Thymus (tissue), 11 donors: ENCODE data around the gene TET2. TPM values are rescaled to one million over a fixed set of nuclear protein-coding genes. Genes with fewer than 3 reads are reported as not detected.

Experiments used
- DNase-seq, 9 donors: peaks; one replicate each; pipeline ENCODE4 v3.0.0-alpha.2; 2013; ENCODE audit warnings: low spot score in 9 of 9, low read depth in 6 of 9, missing footprints in 1 of 9
- H3K27ac ChIP-seq, 2 donors: one replicate each; pipeline ENCODE4 v1.5.1; 2013; ENCODE audit warnings: control low read depth in 1 of 2, low read depth in 1 of 2, low read length in 1 of 2, mild to moderate bottlenecking in 1 of 2, moderate library complexity in 1 of 2
- H3K27me3 ChIP-seq, 2 donors: one replicate each; pipeline ENCODE4 v1.5.1; 2013; ENCODE audit warnings: low read length in 1 of 2; ENCODE audit not compliant: control insufficient read depth in 2 of 2, insufficient read depth in 1 of 2
- H3K36me3 ChIP-seq, 2 donors: one replicate each; pipeline ENCODE4 v1.5.1; 2013; ENCODE audit warnings: low read length in 1 of 2, mild to moderate bottlenecking in 1 of 2, moderate library complexity in 1 of 2; ENCODE audit not compliant: control insufficient read depth in 2 of 2, insufficient read depth in 2 of 2
- H3K4me1 ChIP-seq, 2 donors: one replicate each; pipeline ENCODE4 v1.5.1; 2013; ENCODE audit warnings: low read length in 2 of 2; ENCODE audit not compliant: control insufficient read depth in 2 of 2, insufficient read depth in 2 of 2
- H3K4me3 ChIP-seq, 2 donors: one replicate each; pipeline ENCODE4 v1.5.1; 2013; ENCODE audit warnings: low read length in 2 of 2, control low read depth in 1 of 2, mild to moderate bottlenecking in 1 of 2
- H3K9me3 ChIP-seq, 2 donors: one replicate each; pipeline ENCODE4 v1.5.1; 2013; ENCODE audit warnings: low read length in 1 of 2, mild to moderate bottlenecking in 1 of 2; ENCODE audit not compliant: control insufficient read depth in 2 of 2, insufficient read depth in 1 of 2
- WGBS: extraction: QIAGEN DNeasy Blood & Tissue Kit; methylation state at CpG from one replicate; pipeline ENCODE4 v1.1.7; 2013; 5-methylcytosine and 5-hydroxymethylcytosine counted together
- polyA plus RNA-seq: library from polyadenylated mRNA; stranded (reverse); fragments of 200-250 nt; gene quantifications from one replicate; pipeline ENCODE4 v1.2.3, GENCODE V29; 2013
- total RNA-seq: library from RNA; stranded (reverse); fragments of 120-200 nt; gene quantifications from one replicate; pipeline ENCODE4 v1.2.4, GENCODE V29; 2013
- donor health status: healthy.

Gene TET2
- total and polyA plus RNA-seq, 2 donors, result 6.5 to 17.1 TPM

DNA sequence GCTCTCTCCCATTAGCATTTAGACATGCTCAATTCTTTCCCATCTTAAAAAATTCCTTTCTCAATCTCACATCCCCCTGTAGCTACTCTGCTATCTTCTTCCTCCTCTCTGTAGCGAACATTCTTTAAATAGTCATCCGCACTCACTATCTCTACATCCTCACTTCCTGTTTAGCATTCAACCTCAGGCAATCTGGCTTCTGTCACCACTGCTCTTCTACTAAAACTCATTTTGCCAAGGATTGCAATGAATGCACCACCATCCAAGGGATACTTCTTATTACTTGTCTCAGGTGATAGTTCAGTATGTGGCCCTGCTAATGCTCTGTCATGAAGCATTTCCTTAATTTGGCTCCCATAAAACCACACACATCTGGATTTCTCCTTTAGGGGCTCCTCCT is 10.9 kb upstream of the TET2 start:
- peak in 4 of 9 donors; percentile 4 to 47 (median 14) for DNase-seq
- Histone ChIP-seq H3K4me3 (no peak overlapping the region), H3K27me3 (no peaks in the 10 kb centered on the region), H3K9me3 (no peaks in the 10 kb centered on the region), H3K27ac (no peak overlapping the region), H3K36me3 (no peaks in the 10 kb centered on the region), H3K4me1 (peaks cover 0 to 7% of the 10 kb centered on the region in 2 donors)
- 16% methylated on average over 2 of the region's 2 CpGs for WGBS

DNA sequence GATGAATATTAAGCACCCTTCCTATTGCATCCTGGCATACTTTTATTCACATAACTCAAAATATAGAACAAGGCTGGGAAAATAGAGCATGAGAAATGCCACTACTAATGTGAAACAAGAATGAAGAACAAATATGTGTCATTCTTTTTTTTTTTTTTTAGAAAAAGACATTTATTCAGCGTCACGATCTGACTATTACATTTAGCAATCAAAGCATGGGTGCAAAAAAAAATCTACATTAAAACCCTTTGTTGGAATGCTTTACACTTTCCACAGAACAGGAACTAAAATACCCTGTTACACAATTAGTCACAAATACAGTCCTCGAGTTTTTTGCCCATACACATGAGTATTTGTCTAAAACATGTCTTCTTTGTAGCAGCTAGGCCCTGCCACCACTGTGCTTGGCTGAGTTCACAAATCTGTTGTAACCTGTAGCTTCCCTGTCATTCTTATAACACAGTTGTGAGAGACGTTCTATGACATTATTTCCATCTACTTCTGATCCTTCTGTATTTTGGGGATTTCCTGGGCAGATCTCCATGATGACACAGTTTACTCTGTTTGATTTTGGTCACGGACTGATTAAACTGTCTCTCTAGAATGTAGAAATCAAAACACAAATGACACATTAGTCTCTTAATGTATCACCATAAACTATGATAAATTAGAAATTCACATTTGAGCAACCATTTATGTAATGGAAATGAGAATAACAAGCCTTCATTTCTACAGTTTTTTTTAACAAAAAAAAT is 9.4 kb upstream of the TET2 start:
- Histone ChIP-seq H3K4me1 (peaks cover 0 to 7% of the 10 kb centered on the region in 2 donors), H3K4me3 (no peak overlapping the region), H3K27me3 (no peaks in the 10 kb centered on the region), H3K36me3 (no peaks in the 10 kb centered on the region), H3K9me3 (no peaks in the 10 kb centered on the region), H3K27ac (peak overlapping the region in 1 of 2 donors; percentile 18)
- DNase-seq, result no peak
- 88% methylated on average over 5 of the region's 5 CpGs for WGBS

DNA sequence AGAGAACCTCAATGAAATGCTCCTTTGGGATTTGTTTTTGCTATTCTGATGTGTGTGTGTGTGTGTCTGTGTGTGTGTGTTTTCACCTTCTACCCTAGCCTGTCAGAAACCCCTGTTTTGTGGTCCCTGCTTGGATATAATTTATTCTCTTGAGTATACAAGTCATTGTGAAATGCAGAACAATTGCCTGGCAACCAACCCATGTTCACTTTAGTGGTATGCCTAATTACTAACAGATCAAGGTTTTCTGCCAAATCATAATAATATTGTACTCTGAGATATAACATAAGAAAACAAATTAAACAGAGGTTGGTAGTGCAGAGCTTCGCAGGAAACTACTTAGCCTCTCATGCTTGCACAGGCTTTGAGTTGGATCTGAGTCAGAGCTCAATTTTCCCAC is 7.0 kb upstream of the TET2 start:
- Histone ChIP-seq H3K27ac (no peak overlapping the region), H3K4me1 (peaks cover 0 to 7% of the 10 kb centered on the region in 2 donors), H3K36me3 (no peaks in the 10 kb centered on the region), H3K27me3 (peaks cover 0 to 3% of the 10 kb centered on the region in 2 donors), H3K4me3 (no peak overlapping the region), H3K9me3 (no peaks in the 10 kb centered on the region)
- WGBS, result 95% methylated on average over 1 of the region's 1 CpG
- DNase-seq, result no peak

DNA sequence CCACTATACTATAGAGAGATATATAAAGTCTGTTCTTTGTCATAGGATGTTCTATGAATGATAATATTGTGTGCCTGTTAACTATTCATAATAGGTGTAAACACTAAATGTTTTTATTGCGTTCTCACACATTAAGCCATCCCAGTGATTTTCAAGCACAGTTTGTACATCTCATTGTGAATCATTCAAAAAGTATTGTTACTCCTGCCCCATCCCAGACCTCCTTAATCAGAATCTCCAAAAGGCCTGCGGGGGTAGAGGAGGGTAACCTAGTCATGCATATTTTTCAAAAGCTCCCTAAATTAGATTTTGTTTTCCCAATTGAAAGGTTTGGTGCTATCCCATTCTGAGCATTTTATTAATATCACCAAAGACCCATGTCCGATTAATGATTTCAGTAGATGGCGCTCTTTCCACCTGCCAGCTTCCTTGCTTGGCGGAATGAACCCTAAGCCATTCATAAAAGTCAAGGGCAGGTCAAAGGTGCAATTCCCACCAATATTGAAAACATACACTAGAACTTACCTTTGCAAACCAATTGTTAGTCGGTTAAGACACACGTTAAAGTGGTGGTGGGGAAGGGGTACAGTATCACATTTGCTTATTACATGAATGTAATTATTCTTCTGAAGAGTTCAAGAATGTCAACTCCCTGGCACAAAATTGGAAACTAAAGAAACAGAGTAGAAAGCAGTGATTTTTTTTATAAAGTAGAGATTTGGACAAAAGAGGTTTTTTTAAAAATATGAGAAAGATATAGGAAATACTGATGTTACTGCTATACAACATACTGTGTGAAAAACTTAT is 5.8 kb upstream of the TET2 start:
- H3K27ac ChIP-seq, result no peak overlapping the region
- peaks cover 4 to 14% of the 10 kb centered on the region in 2 donors for H3K27me3 ChIP-seq
- no peaks in the 10 kb centered on the region for H3K36me3 ChIP-seq
- H3K4me1 ChIP-seq, result peaks cover 0 to 10% of the 10 kb centered on the region in 2 donors
- WGBS, result 68% methylated on average over 7 of the region's 7 CpGs
- no peaks in the 10 kb centered on the region for H3K9me3 ChIP-seq
- peak in 5 of 9 donors; percentile 27 to 63 (median 42) for DNase-seq
- H3K4me3 ChIP-seq, result no peak overlapping the region

DNA sequence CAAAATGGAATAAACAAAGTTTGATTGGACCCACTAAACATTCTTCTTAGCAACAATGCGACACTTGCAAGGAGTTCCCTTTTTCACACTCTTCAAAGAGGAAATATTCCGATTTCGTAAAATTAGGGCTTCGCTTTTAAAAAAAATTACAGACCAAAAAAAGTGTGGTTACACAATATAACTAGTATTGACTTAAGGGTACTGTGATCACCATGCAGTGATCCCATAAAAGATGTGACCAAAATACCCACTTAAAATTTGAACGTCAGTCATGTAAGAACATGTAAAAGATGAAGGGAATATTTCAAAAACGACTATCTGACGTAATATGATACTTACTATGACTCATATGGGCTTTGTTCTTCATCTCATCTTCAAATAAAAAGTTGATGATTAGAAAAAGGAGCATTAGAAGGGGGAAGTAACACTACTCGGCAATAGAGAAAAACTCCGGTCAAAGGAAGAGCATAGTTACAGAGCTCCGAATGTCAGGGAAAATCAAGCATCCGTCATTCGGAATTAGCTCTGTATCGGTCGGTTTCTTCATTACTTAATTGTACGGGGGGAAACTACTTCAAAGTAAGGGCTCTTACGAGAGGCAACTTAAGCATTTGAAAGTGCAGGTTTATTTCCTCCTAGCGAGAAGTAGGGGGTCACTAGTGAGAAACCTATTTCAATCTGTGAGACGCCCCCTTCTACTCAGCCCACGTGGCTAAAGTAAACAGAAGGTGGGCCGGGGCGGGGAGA is 1.3 kb upstream of the TET2 start:
- Histone ChIP-seq H3K4me1 (peaks cover 0 to 7% of the 10 kb centered on the region in 2 donors), H3K27ac (peak overlapping the region in 1 of 2 donors; percentile 85), H3K27me3 (peaks cover 4 to 18% of the 10 kb centered on the region in 2 donors), H3K4me3 (peak overlapping the region; percentile 91), H3K9me3 (peaks cover 0 to 2% of the 10 kb centered on the region in 2 donors), H3K36me3 (no peaks in the 10 kb centered on the region)
- WGBS, result 8% methylated on average over 21 of the region's 21 CpGs
- DNase-seq, result peak in 4 of 9 donors; percentile 3 to 53 (median 22)

DNA sequence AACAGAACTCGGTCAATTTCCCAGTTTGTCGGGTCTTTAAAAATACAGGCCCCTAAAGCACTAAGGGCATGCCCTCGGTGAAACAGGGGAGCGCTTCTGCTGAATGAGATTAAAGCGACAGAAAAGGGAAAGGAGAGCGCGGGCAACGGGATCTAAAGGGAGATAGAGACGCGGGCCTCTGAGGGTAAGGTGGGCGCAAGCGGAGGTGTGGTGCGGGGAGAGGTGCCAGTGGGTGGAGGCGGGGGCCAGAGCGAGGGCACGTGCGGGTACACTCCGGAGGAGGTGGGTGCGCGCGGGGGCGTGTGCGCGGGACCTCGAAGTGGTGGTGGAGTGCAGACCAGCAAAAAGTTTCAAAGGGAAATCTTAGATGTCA is 787 bp upstream of the TET2 start:
- peaks cover 0 to 2% of the 10 kb centered on the region in 2 donors for H3K9me3 ChIP-seq
- WGBS, result under 1% methylated on average over 25 of the region's 25 CpGs
- peak in 2 of 9 donors; percentile 26 to 28 for DNase-seq
- peaks cover 0 to 7% of the 10 kb centered on the region in 2 donors for H3K4me1 ChIP-seq
- peak overlapping the region in 1 of 2 donors; percentile 85 for H3K27ac ChIP-seq
- H3K36me3 ChIP-seq, result no peaks in the 10 kb centered on the region
- H3K27me3 ChIP-seq, result peaks cover 4 to 18% of the 10 kb centered on the region in 2 donors
- peak overlapping the region; percentile 91 for H3K4me3 ChIP-seq

DNA sequence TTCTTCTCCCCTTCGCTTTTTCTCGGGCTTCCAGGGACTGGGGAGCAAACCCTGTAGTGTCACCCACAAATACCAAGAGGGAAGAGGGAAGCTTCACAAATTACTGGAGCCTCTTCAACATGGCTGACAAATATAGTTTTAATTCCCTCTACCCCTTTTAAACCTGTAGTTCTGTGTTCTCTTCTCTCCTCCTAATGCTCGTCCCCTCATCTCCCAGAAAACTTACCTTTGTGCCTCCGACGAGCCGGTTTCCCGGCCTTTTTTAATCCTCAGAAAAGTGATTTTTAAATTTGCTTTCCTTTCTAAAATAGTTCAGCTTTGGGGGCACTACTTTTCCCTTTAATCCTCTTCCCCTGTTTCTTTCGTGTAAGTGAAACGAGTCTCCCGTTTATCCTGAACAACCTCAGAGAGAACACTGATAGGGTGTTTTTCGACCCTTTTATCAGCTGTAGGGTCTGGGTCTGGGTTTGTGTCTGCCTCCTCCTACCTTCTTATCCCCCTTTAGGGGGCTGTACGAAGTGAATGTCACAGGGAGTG is 408 bp downstream of the TET2 start:
- Histone ChIP-seq H3K9me3 (peaks cover 0 to 2% of the 10 kb centered on the region in 2 donors), H3K36me3 (no peaks in the 10 kb centered on the region), H3K4me3 (peak overlapping the region; percentile 91), H3K27me3 (peaks cover 4 to 18% of the 10 kb centered on the region in 2 donors), H3K4me1 (peaks cover 0 to 7% of the 10 kb centered on the region in 2 donors), H3K27ac (peak overlapping the region; percentile 85 to 89)
- DNase-seq, result peak in 1 of 9 donors; percentile 20
- WGBS, result under 1% methylated on average over 12 of the region's 12 CpGs

DNA sequence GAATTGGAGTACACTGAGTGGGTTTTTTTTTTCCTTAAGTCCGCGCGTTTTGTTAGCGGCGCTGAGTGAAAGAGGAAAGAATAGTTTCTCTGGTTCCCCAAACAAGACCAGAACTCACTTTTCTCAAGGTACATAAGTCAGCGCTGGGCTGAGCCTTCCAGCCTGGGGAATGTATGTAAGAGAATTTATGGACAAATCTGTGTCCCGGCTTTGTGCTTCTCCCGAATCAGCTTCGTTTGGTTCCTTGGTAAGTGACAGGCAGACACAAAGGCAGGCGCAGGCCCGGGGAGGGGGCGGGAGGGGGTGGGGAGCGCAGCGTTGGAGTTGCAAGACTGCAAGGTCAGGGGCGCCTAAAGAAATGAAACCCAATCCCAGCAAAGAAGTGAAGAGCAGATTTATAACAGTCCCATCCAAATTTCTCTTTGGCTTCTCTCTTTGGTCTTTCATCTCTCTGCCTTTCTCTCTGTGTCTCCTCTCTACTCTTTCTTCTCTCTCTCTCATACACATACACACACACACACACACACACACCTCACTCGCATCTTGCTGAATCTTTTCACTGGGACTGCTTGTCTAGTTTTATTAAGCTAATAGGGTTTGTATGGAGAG is 981 bp downstream of the TET2 start:
- peaks cover 4 to 18% of the 10 kb centered on the region in 2 donors for H3K27me3 ChIP-seq
- H3K4me1 ChIP-seq, result peaks cover 0 to 7% of the 10 kb centered on the region in 2 donors
- H3K4me3 ChIP-seq, result peak overlapping the region; percentile 91
- WGBS, result 2% methylated on average over 16 of the region's 16 CpGs
- no peaks in the 10 kb centered on the region for H3K36me3 ChIP-seq
- peak overlapping the region; percentile 85 to 89 for H3K27ac ChIP-seq
- DNase-seq, result peak in 5 of 9 donors; percentile 33 to 76 (median 45)
- H3K9me3 ChIP-seq, result peaks cover 0 to 2% of the 10 kb centered on the region in 2 donors
